GM10248 (cell line): ENCODE measurements around the gene ZNF770.

ENCODE experiments used
- CTCF ChIA-PET: fragments of 300-600 bp; sonication (Branson Sonifier 250); formaldehyde crosslinking; extraction: SDS; loops from one replicate; lab custom pipeline; 2021; ENCODE audit warnings: antibody characterized with exemption; lab: Yijun Ruan, JAX
- POLR2A ChIA-PET: fragments of 350-650 bp; sonication (Branson Sonifier 250); formaldehyde crosslinking; extraction: SDS; loops from one replicate; lab custom pipeline; 2020; ENCODE audit warnings: antibody characterized with exemption; lab: Yijun Ruan, JAX
- DNase-seq: peaks from one replicate; pipeline ENCODE4 v3.0.0; 2012; ENCODE audit errors: extremely low spot score
- TF ChIP-seq, protein P1 (sequence below): IDR thresholded peaks from 2 replicates; pipeline ENCODE4 v1.5.1; 2012; ENCODE audit warnings: mild to moderate bottlenecking, low read depth; ENCODE audit errors: extremely low read depth, missing control alignments, control extremely low read depth

Gene ZNF770

GRCh38 chr15:35014241-35014640, 26.2 kb upstream of the ZNF770 start:
- ChIA-PET CTCF (interaction anchor here (1.5 to 2.4 kb wide), 2 partner anchors 10 to 17 kb away, joined by 5 to 7 read pairs; no protein-coding TSS in a partner anchor), POLR2A (no interaction called here)
- no peak for DNase-seq
- TF ChIP-seq, protein P1, sequence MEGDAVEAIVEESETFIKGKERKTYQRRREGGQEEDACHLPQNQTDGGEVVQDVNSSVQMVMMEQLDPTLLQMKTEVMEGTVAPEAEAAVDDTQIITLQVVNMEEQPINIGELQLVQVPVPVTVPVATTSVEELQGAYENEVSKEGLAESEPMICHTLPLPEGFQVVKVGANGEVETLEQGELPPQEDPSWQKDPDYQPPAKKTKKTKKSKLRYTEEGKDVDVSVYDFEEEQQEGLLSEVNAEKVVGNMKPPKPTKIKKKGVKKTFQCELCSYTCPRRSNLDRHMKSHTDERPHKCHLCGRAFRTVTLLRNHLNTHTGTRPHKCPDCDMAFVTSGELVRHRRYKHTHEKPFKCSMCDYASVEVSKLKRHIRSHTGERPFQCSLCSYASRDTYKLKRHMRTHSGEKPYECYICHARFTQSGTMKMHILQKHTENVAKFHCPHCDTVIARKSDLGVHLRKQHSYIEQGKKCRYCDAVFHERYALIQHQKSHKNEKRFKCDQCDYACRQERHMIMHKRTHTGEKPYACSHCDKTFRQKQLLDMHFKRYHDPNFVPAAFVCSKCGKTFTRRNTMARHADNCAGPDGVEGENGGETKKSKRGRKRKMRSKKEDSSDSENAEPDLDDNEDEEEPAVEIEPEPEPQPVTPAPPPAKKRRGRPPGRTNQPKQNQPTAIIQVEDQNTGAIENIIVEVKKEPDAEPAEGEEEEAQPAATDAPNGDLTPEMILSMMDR = no peak

GRCh38 chr15:35013370-35013769, 25.3 kb upstream of the ZNF770 start:
- ChIA-PET POLR2A (no interaction called here), CTCF (interaction anchor here (1.5 kb wide), 1 partner anchor 9 kb away, joined by 5 read pairs; no protein-coding TSS in a partner anchor)
- DNase-seq = no peak
- TF ChIP-seq, protein P1 = no peak

DNA sequence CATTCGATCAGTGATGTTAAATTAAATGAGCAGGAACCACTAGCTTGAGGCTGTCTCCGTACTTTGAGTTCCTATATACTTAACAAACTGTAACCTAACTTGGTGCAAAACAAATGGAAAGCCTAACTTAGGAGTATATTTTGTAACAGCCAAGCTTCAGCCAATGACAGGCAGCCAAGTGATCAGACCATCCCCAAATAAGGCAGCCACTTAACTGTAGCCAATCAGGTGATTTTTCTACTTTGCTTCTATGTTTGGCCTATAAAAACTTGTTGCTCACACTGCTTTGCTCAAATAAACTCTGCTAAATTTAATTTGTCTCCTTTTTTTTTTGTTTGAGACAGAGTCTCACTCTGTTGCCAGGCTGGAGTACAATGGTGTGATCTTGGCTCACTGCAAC, 19.3 kb upstream of the ZNF770 start:
- CTCF ChIA-PET = no interaction called here

GRCh38 chr15:35005933-35006332, 17.8 kb upstream of the ZNF770 start:
- CTCF ChIA-PET = interaction anchor here (1.0 kb wide), 1 partner anchor 18 kb away, joined by 3 read pairs; the partner anchor contains the start of gene ZNF770
- TF ChIP-seq, protein P1 = no peak
- no peak for DNase-seq
- POLR2A ChIA-PET = no interaction called here

More for the DNA sequence above, 19.3 kb upstream of the ZNF770 start:
- TF ChIP-seq, protein P1 = no peak
- POLR2A ChIA-PET = no interaction called here
- no peak for DNase-seq

GRCh38 chr15:35003928-35004327, 15.8 kb upstream of the ZNF770 start:
- POLR2A ChIA-PET = no interaction called here
- TF ChIP-seq, protein P1 = no peak
- DNase-seq = no peak
- CTCF ChIA-PET = interaction anchor here (1.3 to 1.8 kb wide), 2 partner anchors 9 to 10 kb away, joined by 3 to 5 read pairs; no protein-coding TSS in a partner anchor

- TF ChIP-seq, protein P1 = no peak
- ChIA-PET POLR2A (no interaction called here), CTCF (interaction anchor here (0.9 to 1.2 kb wide), 2 partner anchors 12 to 31 kb away, joined by 3 read pairs; partner anchors contain the start of gene AQR)
- no peak for DNase-seq
These were observed 12.4 kb upstream of the ZNF770 start for GRCh38 chr15:35000511-35000910.

- POLR2A ChIA-PET = no interaction called here
- DNase-seq = no peak
- TF ChIP-seq, protein P1 = no peak
- CTCF ChIA-PET = interaction anchor here (1.2 kb wide), 1 partner anchor 31 kb away, joined by 3 read pairs; the partner anchor contains the start of gene AQR
These were observed 11.8 kb upstream of the ZNF770 start for GRCh38 chr15:34999906-35000305.
